HFF-Myc (cell line): Measurements from ENCODE around the gene MORC3.
A peak's percentile ranks its signal among the peaks of the same experiment; 100 is the strongest.
"Not testable (repeated sequence)": the region's sequence is repeated elsewhere in the genome, so short reads cannot be mapped to it uniquely, and the experiment has no call there.

Experiments
- DNase-seq: peaks from one replicate; pipeline ENCODE4 v3.0.0-alpha.2; 2011; ENCODE audit warnings: low read depth; ENCODE audit errors: extremely low read depth
- H3K4me3 ChIP-seq: replicated peaks from 2 replicates; pipeline ENCODE4 v1.5.1; 2011; ENCODE audit warnings: low read depth, mild to moderate bottlenecking, control low read depth, low read length
- CTCF ChIP-seq: IDR thresholded peaks from 2 replicates; pipeline ENCODE4 v1.5.1; 2012; ENCODE audit warnings: mild to moderate bottlenecking, low read depth, low read length, control low read depth; ENCODE audit errors: missing control alignments

MORC3 gene

DNA sequence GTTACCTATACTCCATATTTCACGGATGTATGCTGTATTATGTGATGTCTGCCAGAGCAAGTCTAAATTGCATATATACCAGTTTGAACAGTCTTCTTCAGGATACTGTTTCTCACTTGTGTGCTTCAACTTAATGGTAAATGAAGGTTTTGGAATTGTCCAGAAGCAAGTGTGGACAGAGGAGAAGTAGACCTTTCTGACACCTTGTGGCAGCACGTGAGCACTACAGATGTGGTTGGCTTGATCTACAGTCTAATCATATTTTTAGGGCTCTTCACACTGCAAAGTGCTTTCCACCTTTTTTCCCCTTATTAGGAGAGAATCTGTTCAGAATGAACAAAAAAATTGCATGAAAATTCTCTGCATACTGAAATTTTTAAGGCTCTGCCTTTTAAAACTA lies 10.9 kb downstream of the MORC3 start:
- peak; percentile 64 for TF ChIP-seq CTCF
- DNase-seq, result no peak
- H3K4me3 ChIP-seq, result no peak overlapping the region

DNA sequence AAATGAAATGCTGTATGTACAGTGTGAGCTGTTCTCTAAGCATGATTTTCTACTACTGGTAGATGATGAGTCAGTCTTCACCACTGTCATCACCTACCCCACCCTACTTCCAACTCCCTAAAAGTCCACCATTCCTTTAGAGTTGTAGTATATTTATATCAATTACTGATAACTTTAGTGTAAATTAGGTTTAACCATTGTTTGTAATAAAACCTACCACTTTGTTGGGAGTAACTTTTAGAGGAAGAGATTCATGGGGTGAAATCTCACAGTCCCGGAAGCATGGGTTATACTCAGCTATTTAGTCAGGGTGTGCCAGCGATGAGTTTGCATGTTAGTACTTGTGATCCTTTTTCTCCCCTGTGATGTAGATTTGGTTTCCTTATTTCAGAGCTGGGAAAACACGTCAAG lies 17.1 kb downstream of the MORC3 start:
- DNase-seq, result no peak
- TF ChIP-seq CTCF, result no peak

GRCh38 chr21:36338975-36339374 lies 19.0 kb downstream of the MORC3 start:
- no peak for TF ChIP-seq CTCF
- DNase-seq, result no peak
- no peak overlapping the region for H3K4me3 ChIP-seq

More for the DNA sequence above, 17.1 kb downstream of the MORC3 start:
- H3K4me3 ChIP-seq, result no peak overlapping the region

DNA sequence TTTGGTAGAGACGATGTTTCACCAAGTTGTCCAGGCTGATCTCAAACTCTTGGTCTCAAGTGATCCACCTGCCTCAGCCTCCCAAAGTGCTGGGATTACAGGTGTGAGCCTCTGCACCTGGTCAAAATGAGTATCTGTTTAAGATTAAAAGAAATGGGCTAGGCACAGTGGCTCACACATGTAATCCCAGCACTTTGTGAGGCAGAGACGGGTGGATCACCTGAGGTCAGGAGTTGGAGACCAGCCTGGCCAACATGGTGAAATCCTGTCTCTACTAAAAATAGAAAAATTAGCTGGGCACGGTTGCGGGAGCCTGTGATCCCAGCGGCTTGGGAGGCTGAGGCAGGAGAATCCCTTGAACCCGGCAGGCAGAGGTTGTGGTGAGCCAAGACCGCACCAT lies 22.6 kb downstream of the MORC3 start:
- not testable (repeated sequence) for H3K4me3 ChIP-seq, DNase-seq

DNA sequence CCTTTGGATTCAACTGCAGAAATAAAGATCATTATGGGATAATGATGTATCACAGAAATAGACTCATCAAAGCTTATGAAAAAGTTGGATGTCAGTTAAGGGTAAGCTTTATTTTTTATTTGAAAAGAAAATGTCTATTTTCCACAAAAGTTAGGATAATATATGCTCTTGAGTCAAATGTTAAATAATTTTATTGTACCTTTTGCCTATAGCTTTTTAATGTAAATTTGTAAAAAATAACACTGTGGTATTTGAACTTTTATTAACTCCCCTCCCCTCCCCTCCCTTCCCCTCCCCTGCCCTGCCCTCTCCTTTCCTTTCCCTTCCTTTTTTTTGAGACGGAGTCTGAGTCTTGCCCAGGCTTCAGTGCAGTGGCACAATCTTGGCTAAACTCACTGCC lies 24.9 kb downstream of the MORC3 start:
- DNase-seq, result no peak
- H3K4me3 ChIP-seq, result no peak overlapping the region
- no peak for TF ChIP-seq CTCF

GRCh38 chr21:36347278-36347961 lies 27.4 kb downstream of the MORC3 start:
- DNase-seq, result no peak
- no peak for TF ChIP-seq CTCF
- H3K4me3 ChIP-seq, result no peak overlapping the region

GRCh38 chr21:36347962-36348328 lies 27.9 kb downstream of the MORC3 start:
- no peak overlapping the region for H3K4me3 ChIP-seq
- DNase-seq, result no peak

More at GRCh38 chr21:36347962-36348328, 27.9 kb downstream of the MORC3 start:
- TF ChIP-seq CTCF, result no peak
